ENCODE measurements around the gene RASAL2.

DNA sequence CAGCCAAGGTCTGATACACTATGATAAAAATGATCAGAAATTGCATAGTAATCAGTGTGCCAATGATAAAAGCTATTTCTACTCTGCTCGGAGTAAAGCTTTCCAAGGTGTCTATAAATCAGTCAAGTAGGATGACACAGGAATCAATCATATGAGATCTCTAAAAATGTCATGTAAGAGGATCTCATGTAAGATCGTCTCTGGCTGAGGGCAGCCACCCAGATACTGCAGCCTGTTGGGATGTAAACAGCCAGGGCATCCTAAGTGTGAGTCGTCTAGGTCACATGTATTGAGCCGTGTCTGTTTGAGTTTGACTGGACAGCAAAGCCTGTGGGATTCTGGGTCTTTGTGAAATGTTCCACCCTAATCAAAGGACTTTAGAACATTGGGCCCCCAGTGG, 416.3 kb downstream of the RASAL2 start:
- TF ChIP-seq, protein P1, sequence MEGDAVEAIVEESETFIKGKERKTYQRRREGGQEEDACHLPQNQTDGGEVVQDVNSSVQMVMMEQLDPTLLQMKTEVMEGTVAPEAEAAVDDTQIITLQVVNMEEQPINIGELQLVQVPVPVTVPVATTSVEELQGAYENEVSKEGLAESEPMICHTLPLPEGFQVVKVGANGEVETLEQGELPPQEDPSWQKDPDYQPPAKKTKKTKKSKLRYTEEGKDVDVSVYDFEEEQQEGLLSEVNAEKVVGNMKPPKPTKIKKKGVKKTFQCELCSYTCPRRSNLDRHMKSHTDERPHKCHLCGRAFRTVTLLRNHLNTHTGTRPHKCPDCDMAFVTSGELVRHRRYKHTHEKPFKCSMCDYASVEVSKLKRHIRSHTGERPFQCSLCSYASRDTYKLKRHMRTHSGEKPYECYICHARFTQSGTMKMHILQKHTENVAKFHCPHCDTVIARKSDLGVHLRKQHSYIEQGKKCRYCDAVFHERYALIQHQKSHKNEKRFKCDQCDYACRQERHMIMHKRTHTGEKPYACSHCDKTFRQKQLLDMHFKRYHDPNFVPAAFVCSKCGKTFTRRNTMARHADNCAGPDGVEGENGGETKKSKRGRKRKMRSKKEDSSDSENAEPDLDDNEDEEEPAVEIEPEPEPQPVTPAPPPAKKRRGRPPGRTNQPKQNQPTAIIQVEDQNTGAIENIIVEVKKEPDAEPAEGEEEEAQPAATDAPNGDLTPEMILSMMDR (IDR thresholded peaks at IDR 0.05 in 8 of 11, conservative IDR thresholded peaks at IDR 0.05 in 3 of 11) = no peak
- TF ChIP-seq POLR2AphosphoS5 (IDR thresholded peaks at IDR 0.05) (no peak), POLR2A (IDR thresholded peaks at IDR 0.05) (no peak)

All from spleen (tissue), 7 donors.